Neural crest cell (in vitro differentiated cells): ENCODE results near the gene ELN. TPM values are rescaled to one million over a fixed set of nuclear protein-coding genes. Genes with fewer than 3 reads are reported as not detected.

Source experiments
- DNase-seq: peaks from one replicate; pipeline ENCODE4 v3.0.0; 2021; ENCODE audit warnings: low read depth, mixed read lengths, low spot score
- H3K27ac Mint-ChIP-seq: one replicate; pipeline ENCODE4 v1.8.0; 2021; ENCODE audit warnings: mild to moderate bottlenecking, mixed read lengths; ENCODE audit not compliant: unreplicated experiment
- H3K27me3 Mint-ChIP-seq: 2 replicates; pipeline ENCODE4 v1.8.0; 2021; ENCODE audit warnings: low read depth, mild to moderate bottlenecking, mixed read lengths
- H3K36me3 Mint-ChIP-seq: 2 replicates; pipeline ENCODE4 v1.8.0; 2021; ENCODE audit warnings: low read depth, mild to moderate bottlenecking, mixed read lengths
- H3K4me1 Mint-ChIP-seq: 2 replicates; pipeline ENCODE4 v1.8.0; 2021; ENCODE audit warnings: mixed read lengths
- H3K4me3 Mint-ChIP-seq: one replicate; pipeline ENCODE4 v1.8.0; 2021; ENCODE audit warnings: mild to moderate bottlenecking, mixed read lengths
- H3K9me3 Mint-ChIP-seq: 2 replicates; pipeline ENCODE4 v1.8.0; 2021; ENCODE audit warnings: mixed read lengths
- total RNA-seq: library from RNA; stranded (reverse); gene quantifications from 2 replicates; pipeline ENCODE4 v1.2.1, GENCODE V29; 2021
- TF ChIP-seq, protein P1 (sequence below): fragments of 200-600 bp; sonication (generic); conservative IDR thresholded peaks from 2 replicates; pipeline ENCODE4 v1.5.0; 2021; ENCODE audit warnings: antibody characterized with exemption, mild to moderate bottlenecking

The ELN gene
- total RNA-seq, 1 donor from 2014 or later = 1.0 TPM

DNA sequence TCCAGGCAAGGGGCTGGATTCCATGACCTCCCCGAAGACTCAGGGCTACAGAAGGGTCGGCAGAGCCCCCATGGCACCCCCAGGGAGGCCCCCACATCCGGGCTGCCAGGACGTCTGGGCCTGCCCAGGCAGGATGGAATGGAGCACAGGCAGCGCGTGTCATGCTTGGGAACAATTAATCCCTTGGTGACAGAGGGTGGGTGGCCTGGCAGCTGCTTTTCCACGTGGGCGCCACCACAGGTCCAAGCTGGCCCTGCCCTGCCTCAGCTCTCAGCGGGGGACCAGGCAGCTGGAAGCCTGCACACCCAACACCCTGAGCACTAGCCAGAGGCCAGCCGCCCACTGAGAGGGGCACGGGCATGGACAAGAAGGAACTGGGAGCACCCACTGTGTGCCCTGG lies 11.4 kb downstream of the ELN start:
- H3K27ac Mint-ChIP-seq = no peak overlapping the region
- no peak overlapping the region for H3K4me3 Mint-ChIP-seq
- peaks cover 5% of the 10 kb centered on the region for H3K4me1 Mint-ChIP-seq
- no peaks in the 10 kb centered on the region for H3K9me3 Mint-ChIP-seq
- TF ChIP-seq, protein P1, sequence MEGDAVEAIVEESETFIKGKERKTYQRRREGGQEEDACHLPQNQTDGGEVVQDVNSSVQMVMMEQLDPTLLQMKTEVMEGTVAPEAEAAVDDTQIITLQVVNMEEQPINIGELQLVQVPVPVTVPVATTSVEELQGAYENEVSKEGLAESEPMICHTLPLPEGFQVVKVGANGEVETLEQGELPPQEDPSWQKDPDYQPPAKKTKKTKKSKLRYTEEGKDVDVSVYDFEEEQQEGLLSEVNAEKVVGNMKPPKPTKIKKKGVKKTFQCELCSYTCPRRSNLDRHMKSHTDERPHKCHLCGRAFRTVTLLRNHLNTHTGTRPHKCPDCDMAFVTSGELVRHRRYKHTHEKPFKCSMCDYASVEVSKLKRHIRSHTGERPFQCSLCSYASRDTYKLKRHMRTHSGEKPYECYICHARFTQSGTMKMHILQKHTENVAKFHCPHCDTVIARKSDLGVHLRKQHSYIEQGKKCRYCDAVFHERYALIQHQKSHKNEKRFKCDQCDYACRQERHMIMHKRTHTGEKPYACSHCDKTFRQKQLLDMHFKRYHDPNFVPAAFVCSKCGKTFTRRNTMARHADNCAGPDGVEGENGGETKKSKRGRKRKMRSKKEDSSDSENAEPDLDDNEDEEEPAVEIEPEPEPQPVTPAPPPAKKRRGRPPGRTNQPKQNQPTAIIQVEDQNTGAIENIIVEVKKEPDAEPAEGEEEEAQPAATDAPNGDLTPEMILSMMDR = no peak
- no peak for DNase-seq
- no peaks in the 10 kb centered on the region for H3K36me3 Mint-ChIP-seq
- H3K27me3 Mint-ChIP-seq = peaks cover 9% of the 10 kb centered on the region

DNA sequence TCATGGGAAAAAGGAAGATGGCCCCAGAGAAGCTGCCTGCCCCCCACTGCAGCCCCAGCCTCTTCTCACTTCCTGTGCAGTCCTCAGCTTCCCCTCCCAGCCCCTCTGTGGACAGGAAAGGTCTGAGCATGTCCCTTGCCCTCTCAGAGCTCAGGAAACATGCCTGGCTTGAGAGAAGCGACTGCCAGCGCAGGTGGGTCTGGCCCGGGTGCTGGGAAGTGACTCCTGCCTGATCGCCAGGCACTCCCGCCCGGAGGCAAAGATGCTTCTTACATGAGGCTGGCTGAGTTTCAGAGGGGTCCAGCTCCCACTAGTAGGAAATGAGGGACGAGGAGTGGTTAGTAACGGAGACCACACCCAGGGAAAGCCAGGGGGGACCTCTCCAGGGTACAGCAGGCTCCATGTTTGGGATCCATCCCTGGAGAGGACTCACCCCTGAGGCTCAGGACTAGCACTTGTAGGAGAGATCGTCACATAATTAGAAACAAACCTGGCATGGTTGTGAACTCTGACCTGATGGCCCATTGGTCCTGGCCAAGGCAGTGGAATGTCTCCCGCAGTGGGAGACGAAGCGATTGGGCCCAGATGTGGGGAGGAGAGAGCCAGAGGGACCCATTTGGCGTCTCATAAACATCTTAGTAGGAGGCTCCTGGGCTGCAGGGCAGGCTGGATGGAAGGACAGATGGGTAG lies 12.3 kb downstream of the ELN start:
- Mint-ChIP-seq H3K36me3 (no peaks in the 10 kb centered on the region), H3K27me3 (peaks cover 9% of the 10 kb centered on the region), H3K27ac (no peak overlapping the region), H3K9me3 (no peaks in the 10 kb centered on the region), H3K4me1 (peaks cover 5% of the 10 kb centered on the region), H3K4me3 (no peak overlapping the region)
- no peak for DNase-seq
- TF ChIP-seq, protein P1 = no peak

DNA sequence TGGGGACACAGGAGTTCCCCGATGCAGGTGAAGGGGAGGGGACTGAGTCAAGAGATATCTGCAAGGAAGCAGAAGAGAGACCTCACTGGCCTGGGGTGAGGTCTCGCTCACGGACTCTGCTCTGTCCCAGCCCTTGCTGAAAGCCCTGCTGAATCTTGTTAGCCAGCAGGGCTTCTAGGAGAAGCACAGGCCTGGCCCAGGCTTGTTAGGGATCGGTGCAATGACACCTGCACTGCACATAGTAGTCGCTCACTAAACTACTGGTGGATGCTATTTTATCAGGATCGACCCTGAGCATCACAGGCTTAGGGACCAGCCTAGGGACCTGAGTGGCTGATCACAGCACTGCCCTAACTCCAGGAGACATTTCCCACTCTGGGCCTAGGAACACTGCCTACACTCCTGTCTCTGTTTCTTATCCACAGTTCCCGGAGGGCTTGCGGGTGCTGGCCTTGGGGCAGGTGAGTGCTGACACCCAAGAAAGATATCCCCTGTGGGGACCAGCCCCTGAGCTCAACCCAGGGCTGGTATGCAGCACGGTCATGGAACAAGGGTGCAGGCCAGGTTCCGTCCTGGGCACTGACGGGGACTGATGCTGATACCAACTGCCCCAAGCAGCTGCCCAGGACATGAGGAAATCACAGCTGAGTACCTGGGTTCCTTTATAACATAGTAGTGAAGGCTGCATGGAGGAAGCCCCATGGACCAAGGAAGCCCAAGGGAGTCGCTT lies 13.0 kb downstream of the ELN start:
- H3K27ac Mint-ChIP-seq = no peak overlapping the region
- no peaks in the 10 kb centered on the region for H3K36me3 Mint-ChIP-seq
- peaks cover 9% of the 10 kb centered on the region for H3K27me3 Mint-ChIP-seq
- no peak overlapping the region for H3K4me3 Mint-ChIP-seq
- peaks cover 5% of the 10 kb centered on the region for H3K4me1 Mint-ChIP-seq
- no peaks in the 10 kb centered on the region for H3K9me3 Mint-ChIP-seq
- TF ChIP-seq, protein P1 = no peak
- no peak for DNase-seq

DNA sequence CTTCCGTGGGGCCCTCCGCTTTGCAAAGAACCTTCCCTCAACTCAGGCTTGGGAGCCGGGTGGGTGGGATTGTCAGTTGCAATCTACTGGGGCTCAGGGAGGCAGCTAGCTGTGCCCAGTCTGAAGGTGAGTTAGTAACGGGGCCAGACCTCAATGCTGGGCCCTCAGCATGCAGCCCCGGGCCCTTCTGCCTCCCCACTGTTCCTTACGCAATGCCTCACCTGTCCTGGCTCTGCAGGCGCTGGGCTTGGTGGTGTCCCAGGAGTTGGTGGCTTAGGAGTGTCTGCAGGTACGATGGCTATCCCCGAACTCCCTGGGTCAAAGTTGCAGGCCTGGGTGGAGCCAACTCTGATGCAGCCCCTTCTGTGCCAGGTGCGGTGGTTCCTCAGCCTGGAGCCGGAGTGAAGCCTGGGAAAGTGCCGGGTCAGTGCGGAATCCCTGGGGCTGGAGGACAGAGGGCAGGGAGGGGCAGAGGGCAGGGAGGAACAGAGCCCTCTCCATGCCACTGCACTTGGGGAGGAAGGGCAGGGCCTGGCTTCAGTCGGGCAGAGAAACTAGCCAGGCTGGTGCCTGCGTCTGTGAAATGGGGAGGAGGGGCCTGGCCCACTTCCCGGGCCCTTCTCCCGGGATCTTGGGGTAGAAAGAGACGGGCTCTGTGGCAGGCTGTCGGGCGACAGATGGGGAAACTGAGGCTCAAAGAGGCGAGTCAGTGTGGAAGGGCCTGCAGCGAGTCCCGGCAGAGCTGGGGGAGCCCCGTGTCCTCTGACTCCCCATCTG lies 15.0 kb downstream of the ELN start:
- TF ChIP-seq, protein P1 = no peak
- Mint-ChIP-seq H3K9me3 (no peaks in the 10 kb centered on the region), H3K4me1 (peaks cover 5% of the 10 kb centered on the region), H3K36me3 (no peaks in the 10 kb centered on the region), H3K27ac (no peak overlapping the region), H3K4me3 (peak overlapping the region; percentile 31), H3K27me3 (peaks cover 9% of the 10 kb centered on the region)
- DNase-seq = no peak

DNA sequence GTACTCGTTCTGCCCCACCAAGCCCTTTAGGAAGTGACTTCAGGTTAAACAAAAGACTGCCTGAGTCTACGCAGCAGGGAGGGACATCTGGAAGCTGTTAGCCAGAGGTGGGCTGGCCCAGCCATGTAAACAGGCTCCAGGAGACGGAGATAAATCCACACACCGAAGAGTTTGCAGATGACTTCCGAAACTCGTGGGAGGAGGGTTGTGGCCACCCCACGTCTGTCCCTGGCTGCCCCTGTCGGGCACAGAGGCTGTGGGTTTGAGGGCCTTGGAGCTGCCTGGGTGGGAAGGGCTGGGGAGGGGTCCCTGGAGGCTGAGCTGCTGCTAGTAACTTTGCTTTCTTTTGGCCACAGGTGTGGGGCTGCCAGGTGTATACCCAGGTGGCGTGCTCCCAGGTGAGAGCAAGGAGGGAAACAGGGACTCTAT lies 15.6 kb downstream of the ELN start:
- no peaks in the 10 kb centered on the region for H3K36me3 Mint-ChIP-seq
- no peaks in the 10 kb centered on the region for H3K9me3 Mint-ChIP-seq
- DNase-seq = no peak
- H3K27ac Mint-ChIP-seq = no peak overlapping the region
- TF ChIP-seq, protein P1 = no peak
- H3K4me3 Mint-ChIP-seq = peak overlapping the region; percentile 31
- peaks cover 5% of the 10 kb centered on the region for H3K4me1 Mint-ChIP-seq
- peaks cover 9% of the 10 kb centered on the region for H3K27me3 Mint-ChIP-seq
